DOHH2 (cell line): ENCODE measurements around the gene VWC2.

ENCODE experiments used
- H3F3A ChIP-seq: fragments of 200-600 bp; sonication (generic), shearing (Covaris generic); 2 replicates; pipeline ENCODE4 v1.6.0; 2016; ENCODE audit warnings: antibody characterized with exemption, mild to moderate bottlenecking; ENCODE audit not compliant: control insufficient read depth, insufficient read depth
- H3K27ac ChIP-seq: fragments of 200-600 bp; sonication (generic); 2 replicates; pipeline ENCODE4 v1.5.1; 2014; ENCODE audit warnings: low read depth, mild to moderate bottlenecking, low read length, moderate library complexity
- H3K27me3 ChIP-seq: fragments of 200-600 bp; sonication (generic); 2 replicates; pipeline ENCODE4 v1.6.1; 2014; ENCODE audit warnings: mild to moderate bottlenecking, low read length, mixed read lengths; ENCODE audit not compliant: control insufficient read depth
- H3K36me3 ChIP-seq: fragments of 200-600 bp; sonication (generic); 2 replicates; pipeline ENCODE4 v1.6.1; 2014; ENCODE audit warnings: mild to moderate bottlenecking, low read length, moderate library complexity, mixed read lengths; ENCODE audit not compliant: control insufficient read depth
- H3K4me1 ChIP-seq: fragments of 200-600 bp; sonication (generic); 2 replicates; pipeline ENCODE4 v1.6.1; 2014; ENCODE audit warnings: mild to moderate bottlenecking, low read length, mixed read lengths; ENCODE audit not compliant: control insufficient read depth
- H3K4me2 ChIP-seq: fragments of 200-600 bp; sonication (generic); 2 replicates; pipeline ENCODE4 v1.6.0; 2014; ENCODE audit warnings: mild to moderate bottlenecking, low read length, moderate library complexity
- H3K4me3 ChIP-seq: fragments of 200-600 bp; sonication (generic); 2 replicates; pipeline ENCODE4 v1.5.1; 2014; ENCODE audit warnings: mild to moderate bottlenecking, low read length, mixed read lengths
- H3K79me2 ChIP-seq: fragments of 200-600 bp; sonication (generic); 2 replicates; pipeline ENCODE4 v1.6.1; 2014; ENCODE audit warnings: mild to moderate bottlenecking, low read length, mixed read lengths; ENCODE audit not compliant: control insufficient read depth
- H3K9me2 ChIP-seq: fragments of 200-600 bp; sonication (generic); replicated peaks from 2 replicates; pipeline ENCODE4 v1.6.1; 2014; ENCODE audit warnings: mild to moderate bottlenecking, low read length, mixed read lengths; ENCODE audit not compliant: control insufficient read depth
- H3K9me3 ChIP-seq: fragments of 200-600 bp; sonication (generic); 2 replicates; pipeline ENCODE4 v1.6.1; 2014; ENCODE audit warnings: antibody characterized with exemption, low read length, mixed read lengths; ENCODE audit not compliant: control insufficient read depth, insufficient read depth
- H4K20me1 ChIP-seq: fragments of 200-600 bp; sonication (generic); 2 replicates; pipeline ENCODE4 v1.6.0; 2014; ENCODE audit warnings: low read depth, mild to moderate bottlenecking, antibody characterized with exemption, low read length, moderate library complexity; ENCODE audit not compliant: control insufficient read depth, insufficient read depth
- EZH2phosphoT487 ChIP-seq: fragments of 200-600 bp; sonication (generic); IDR thresholded peaks from 2 replicates; pipeline ENCODE4 v1.6.1; 2017; ENCODE audit warnings: borderline replicate concordance, mild to moderate bottlenecking, antibody characterized with exemption, low read length, moderate library complexity, mixed read lengths
- TF ChIP-seq, protein P1 (sequence below): fragments of 200-600 bp; sonication (generic); IDR thresholded peaks from one replicate; pipeline ENCODE4 v1.5.1; 2014; ENCODE audit warnings: antibody characterized with exemption, mild to moderate bottlenecking, low read depth, low read length; ENCODE audit not compliant: poor library complexity, severe bottlenecking

The VWC2 gene

DNA sequence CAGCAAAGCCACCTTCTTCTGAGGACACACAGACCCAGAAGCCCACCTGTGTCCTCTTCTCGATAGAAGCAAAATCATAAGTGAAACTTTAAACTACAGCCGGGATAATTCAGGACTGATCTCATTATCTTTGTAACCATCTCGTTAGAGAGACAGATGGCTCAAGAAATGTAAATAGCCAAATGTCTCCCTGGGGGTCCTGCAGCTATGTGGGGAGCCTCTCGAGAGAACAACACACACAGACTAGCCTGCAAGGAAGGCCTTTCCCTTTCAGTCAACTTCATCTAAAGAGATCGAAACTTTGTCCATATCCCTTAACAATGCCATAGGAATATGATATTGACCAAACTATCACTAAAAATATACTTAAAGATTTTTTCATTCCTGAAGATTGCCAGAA is 93.5 kb downstream of the VWC2 start:
- H4K20me1 ChIP-seq: no peaks in the 10 kb centered on the region
- H3F3A ChIP-seq: no peaks in the 10 kb centered on the region
- H3K9me2 ChIP-seq: no peaks in the 10 kb centered on the region
- no peak overlapping the region for H3K4me3 ChIP-seq
- TF ChIP-seq EZH2phosphoT487: no peak
- TF ChIP-seq, protein P1, sequence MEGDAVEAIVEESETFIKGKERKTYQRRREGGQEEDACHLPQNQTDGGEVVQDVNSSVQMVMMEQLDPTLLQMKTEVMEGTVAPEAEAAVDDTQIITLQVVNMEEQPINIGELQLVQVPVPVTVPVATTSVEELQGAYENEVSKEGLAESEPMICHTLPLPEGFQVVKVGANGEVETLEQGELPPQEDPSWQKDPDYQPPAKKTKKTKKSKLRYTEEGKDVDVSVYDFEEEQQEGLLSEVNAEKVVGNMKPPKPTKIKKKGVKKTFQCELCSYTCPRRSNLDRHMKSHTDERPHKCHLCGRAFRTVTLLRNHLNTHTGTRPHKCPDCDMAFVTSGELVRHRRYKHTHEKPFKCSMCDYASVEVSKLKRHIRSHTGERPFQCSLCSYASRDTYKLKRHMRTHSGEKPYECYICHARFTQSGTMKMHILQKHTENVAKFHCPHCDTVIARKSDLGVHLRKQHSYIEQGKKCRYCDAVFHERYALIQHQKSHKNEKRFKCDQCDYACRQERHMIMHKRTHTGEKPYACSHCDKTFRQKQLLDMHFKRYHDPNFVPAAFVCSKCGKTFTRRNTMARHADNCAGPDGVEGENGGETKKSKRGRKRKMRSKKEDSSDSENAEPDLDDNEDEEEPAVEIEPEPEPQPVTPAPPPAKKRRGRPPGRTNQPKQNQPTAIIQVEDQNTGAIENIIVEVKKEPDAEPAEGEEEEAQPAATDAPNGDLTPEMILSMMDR: no peak
- H3K9me3 ChIP-seq: no peaks in the 10 kb centered on the region
- 0 out of 2 replicates have a peak, but pooled peaks cover 4% of the 10 kb centered on the region for H3K4me1 ChIP-seq
- H3K27me3 ChIP-seq: no peaks in the 10 kb centered on the region
- H3K27ac ChIP-seq: no peak overlapping the region
- H3K79me2 ChIP-seq: no peaks in the 10 kb centered on the region
- no peaks in the 10 kb centered on the region for H3K36me3 ChIP-seq
- H3K4me2 ChIP-seq: no peak overlapping the region

DNA sequence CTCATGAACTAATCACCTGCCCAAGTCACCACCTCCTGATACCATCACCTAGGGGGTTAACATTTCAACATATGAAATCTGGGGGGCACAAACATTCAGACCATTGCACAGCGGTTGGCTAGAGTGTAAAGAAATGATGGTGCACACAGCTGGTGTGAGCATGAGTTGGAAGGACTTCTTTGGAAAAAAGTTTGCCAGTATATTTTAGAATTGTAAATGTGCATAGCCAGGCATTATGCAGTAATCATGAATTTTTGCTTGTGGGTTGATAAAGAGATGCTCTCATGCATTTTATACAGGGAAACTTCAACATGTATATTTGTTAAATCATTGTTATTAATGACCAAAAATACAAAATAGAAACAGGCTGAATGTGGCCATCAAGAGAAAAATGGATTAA is 100.0 kb downstream of the VWC2 start:
- Histone ChIP-seq H3K9me2 (no peaks in the 10 kb centered on the region), H4K20me1 (no peaks in the 10 kb centered on the region), H3K27ac (no peak overlapping the region), H3K79me2 (no peaks in the 10 kb centered on the region), H3F3A (no peaks in the 10 kb centered on the region), H3K4me1 (peaks cover 9% of the 10 kb centered on the region), H3K4me3 (no peak overlapping the region), H3K27me3 (no peaks in the 10 kb centered on the region), H3K9me3 (no peaks in the 10 kb centered on the region), H3K4me2 (no peak overlapping the region), H3K36me3 (no peaks in the 10 kb centered on the region)
- TF ChIP-seq, protein P1: no peak
- no peak for TF ChIP-seq EZH2phosphoT487

DNA sequence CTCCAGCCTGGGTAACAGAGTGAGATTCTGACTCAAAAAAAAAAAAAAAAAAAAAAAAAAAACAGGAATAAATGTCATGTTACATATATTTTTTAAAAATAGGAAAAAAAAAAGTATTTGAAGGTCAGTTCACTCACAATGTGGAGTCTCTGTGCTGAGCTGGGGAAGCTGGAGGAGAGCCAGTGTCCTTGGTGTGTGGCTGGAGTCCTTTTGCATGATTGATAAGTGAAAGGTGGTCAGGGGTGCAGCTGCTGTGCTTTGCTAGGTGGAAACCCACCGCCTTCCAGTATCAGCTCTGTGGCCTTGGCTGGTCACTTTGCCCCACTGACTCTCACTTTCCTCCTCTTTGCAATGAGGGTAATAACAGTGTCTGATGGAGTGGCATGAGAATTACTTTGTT is 101.9 kb downstream of the VWC2 start:
- TF ChIP-seq EZH2phosphoT487: no peak
- TF ChIP-seq, protein P1: no peak
- peaks cover 26% of the 10 kb centered on the region for H3K4me1 ChIP-seq
- H3K4me2 ChIP-seq: no peak overlapping the region
- H3K27me3 ChIP-seq: no peaks in the 10 kb centered on the region
- no peaks in the 10 kb centered on the region for H3K9me2 ChIP-seq
- H3K4me3 ChIP-seq: no peak overlapping the region
- no peaks in the 10 kb centered on the region for H4K20me1 ChIP-seq
- no peaks in the 10 kb centered on the region for H3K9me3 ChIP-seq
- H3F3A ChIP-seq: no peaks in the 10 kb centered on the region
- no peaks in the 10 kb centered on the region for H3K79me2 ChIP-seq
- H3K36me3 ChIP-seq: no peaks in the 10 kb centered on the region
- no peak overlapping the region for H3K27ac ChIP-seq

DNA sequence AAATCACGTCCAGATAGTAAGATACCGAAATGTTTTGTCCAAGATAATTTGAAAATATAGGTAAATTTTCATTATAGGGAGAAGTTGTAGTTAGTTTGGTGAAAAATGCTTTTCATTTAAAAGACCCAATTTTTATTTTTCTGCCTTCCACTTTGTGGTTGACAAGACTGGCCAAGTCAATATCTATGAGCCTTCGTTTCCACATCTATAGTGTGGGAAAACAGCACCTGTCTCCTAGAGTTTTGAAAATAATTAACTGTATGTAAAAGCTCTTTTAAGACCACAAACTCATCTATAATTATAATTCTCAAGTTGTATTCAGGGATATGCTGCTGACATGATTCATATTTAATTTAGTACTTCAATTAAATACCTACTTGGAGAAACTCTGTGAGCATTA is 102.8 kb downstream of the VWC2 start:
- no peaks in the 10 kb centered on the region for H3F3A ChIP-seq
- no peak overlapping the region for H3K27ac ChIP-seq
- H4K20me1 ChIP-seq: no peaks in the 10 kb centered on the region
- TF ChIP-seq, protein P1: no peak
- TF ChIP-seq EZH2phosphoT487: no peak
- peaks cover 33% of the 10 kb centered on the region for H3K4me1 ChIP-seq
- no peaks in the 10 kb centered on the region for H3K36me3 ChIP-seq
- H3K79me2 ChIP-seq: no peaks in the 10 kb centered on the region
- H3K4me3 ChIP-seq: no peak overlapping the region
- no peaks in the 10 kb centered on the region for H3K9me2 ChIP-seq
- H3K4me2 ChIP-seq: no peak overlapping the region
- no peaks in the 10 kb centered on the region for H3K9me3 ChIP-seq
- H3K27me3 ChIP-seq: no peaks in the 10 kb centered on the region
